GM19467 (cell line): Measurements from ENCODE around the gene AGPAT2.
"Not testable (repeated sequence)": the region's sequence is repeated elsewhere in the genome, so short reads cannot be mapped to it uniquely, and the experiment has no call there.

Experiments
- ATAC-seq: cut with Tn5 transposase; IDR thresholded peaks from one replicate; pipeline ENCODE4 v1.9.1; 2021; ENCODE audit warnings: mild to moderate bottlenecking, moderate library complexity; ENCODE audit not compliant: unreplicated experiment

AGPAT2 gene

GRCh38 chr9:136650648-136651047 is 36.6 kb downstream of the AGPAT2 start:
- ATAC-seq = no peak

GRCh38 chr9:136650021-136650420 is 37.2 kb downstream of the AGPAT2 start:
- no peak for ATAC-seq

GRCh38 chr9:136648751-136649150 is 38.5 kb downstream of the AGPAT2 start:
- no peak for ATAC-seq

GRCh38 chr9:136646827-136647711 is 40.2 kb downstream of the AGPAT2 start:
- no peak for ATAC-seq

- ATAC-seq = no peak
These were observed 41.1 kb downstream of the AGPAT2 start for GRCh38 chr9:136645903-136646754.

- no peak for ATAC-seq
These were observed 41.8 kb downstream of the AGPAT2 start for GRCh38 chr9:136645352-136645902.

GRCh38 chr9:136644593-136645351 is 42.5 kb downstream of the AGPAT2 start:
- ATAC-seq = no peak

- ATAC-seq = no peak
These were observed 43.0 kb downstream of the AGPAT2 start for GRCh38 chr9:136644343-136644592.

GRCh38 chr9:136643596-136644342 is 43.5 kb downstream of the AGPAT2 start:
- ATAC-seq = no peak

- ATAC-seq = no peak
These were observed 44.8 kb downstream of the AGPAT2 start for GRCh38 chr9:136642439-136642921.

DNA sequence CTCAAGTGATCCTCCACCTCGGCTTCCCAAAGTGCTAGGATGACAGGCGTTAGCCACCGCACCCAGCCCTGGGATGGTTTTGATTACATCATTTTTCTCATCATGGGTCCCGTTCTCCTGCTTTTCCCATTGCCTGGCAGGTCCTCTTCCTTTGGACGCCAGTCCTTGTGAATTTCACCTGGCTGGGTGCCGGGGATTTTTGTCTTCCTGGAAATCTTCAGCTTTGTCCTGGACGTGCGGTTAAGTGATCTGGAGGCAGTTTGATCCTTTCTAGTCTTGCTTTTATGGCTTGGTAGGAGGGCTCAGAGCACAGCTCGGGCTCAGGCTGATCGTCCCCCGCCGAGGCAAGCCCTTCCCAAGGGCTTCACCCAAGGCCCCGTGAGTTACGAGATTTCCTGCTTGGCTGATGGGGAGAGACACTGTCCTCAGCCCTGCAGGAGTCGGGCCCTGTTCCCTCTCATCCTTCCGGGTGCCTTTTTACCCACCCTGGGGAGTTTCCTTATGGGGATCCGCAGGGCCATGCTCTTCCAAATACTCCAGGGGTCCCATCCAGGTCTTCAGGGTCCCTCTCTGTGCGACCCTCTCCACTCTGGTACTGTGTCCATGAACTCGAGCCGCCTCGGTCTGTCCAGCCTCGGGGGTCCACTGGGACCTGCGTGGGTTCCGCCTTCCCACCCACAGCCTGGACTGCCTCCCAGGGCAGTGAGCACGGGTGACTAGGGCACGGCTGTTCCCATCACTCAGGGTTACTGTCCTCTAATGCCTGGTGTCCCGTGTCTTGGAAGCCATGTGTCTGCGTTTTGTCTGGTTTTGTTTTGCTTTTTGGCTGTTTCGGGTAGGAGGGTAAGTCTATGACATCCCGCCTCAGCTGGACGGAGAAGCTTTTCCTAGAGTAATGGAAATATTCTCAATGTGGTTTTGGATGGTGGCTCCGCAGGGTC is 46.8 kb downstream of the AGPAT2 start:
- no peak for ATAC-seq

- ATAC-seq = no peak
These were observed 52.4 kb downstream of the AGPAT2 start for GRCh38 chr9:136634904-136635303.

DNA sequence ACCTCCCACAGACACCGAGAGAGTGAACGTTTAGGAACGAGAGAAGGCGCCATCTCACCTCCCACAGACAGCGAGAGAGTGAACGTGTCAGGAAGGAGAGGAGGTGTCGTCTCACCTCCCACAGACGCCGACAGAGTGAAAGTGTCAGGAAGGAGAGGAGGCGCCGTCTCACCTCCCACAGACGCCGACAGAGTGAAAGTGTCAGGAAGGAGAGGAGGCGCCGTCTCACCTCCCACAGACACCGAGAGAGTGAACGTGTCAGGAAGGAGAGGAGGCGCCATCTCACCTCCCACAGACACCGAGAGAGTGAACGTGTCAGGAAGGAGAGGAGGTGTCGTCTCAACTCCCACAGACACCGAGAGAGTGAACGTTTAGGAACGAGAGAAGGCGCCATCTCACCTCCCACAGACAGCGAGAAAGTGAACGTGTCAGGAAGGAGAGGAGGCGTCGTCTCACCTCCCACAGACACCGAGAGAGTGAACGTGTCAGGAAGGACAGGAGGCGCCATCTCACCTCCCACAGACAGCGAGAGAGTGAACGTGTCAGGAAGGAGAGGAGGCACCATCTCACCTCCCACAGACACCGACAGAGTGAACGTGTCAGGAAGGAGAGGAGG is 54.7 kb downstream of the AGPAT2 start:
- not testable (repeated sequence) for ATAC-seq

DNA sequence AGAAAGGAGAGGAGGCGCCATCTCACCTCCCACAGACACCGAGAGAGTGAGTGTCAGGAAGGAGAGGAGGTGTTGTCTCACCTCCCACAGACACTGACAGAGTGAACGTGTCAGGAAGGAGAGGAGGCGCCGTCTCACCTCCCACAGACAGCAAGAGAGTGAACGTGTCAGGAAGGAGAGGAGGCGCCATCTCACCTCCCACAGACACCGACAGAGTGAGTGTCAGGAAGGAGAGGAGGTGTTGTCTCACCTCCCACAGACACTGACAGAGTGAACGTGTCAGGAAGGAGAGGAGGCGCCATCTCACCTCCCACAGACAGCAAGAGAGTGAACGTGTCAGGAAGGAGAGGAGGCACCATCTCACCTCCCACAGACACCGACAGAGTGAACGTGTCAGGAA is 55.2 kb downstream of the AGPAT2 start:
- ATAC-seq = not testable (repeated sequence)

- ATAC-seq = no peak
These were observed 55.9 kb downstream of the AGPAT2 start for GRCh38 chr9:136631038-136632000.

DNA sequence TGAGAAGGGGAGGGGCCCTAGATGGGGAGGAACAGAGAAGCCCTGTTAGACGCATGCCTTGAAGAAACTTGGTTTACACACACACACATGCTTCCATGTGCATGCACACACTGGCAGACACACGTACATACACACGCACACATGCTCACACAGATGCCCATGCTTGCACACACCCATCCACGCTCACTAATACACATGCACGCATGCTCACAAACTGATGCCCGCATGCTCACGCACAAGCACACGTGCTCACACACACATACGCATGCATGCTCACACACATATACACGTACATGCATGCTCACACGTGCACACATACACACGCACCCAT is 56.6 kb downstream of the AGPAT2 start:
- ATAC-seq = no peak

DNA sequence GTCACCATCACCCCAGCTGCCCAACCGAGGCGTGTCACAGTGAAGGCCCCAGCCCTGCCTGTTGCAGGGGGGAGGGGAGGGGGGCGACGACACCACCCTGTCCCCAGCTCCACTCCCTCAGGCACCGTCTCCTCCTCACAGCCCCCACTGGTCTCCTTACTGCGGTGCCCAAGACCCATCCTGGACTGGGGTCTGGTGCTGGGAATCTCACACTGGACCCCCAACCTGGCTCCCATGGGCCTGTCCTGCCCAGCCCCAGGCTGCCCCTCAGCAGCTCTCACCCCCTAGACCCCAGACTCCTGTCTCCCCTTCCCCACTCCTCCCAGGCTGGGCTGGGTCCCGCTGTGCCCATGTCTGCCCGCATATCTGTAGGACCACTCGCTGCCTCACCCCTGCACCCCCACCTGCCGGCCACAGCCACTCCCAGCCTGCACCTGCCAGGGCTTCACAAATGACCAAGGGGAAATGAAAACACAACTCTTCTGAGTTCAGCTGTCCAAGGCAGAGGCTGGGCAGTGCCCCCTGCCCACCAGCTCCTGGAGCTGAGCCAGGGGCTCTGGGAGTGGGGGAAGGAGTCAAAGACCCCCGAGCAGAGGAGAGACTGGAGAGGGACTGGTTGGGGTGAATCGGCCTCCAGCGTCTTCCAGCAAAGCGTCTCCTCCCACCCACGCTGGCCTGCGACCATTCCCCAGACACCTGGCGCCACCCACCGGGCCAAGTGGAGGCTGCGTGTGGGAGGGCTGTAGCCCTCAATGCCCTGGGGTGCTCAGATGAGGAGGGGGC is 57.2 kb downstream of the AGPAT2 start:
- no peak for ATAC-seq
